Stimulated activated CD8-positive, alpha-beta memory T cell treated with anti-CD3 and anti-CD28 coated beads, Interleukin-12 subunit alpha, Interleukin-12 subunit beta, amount 100 ng/mL, for 24 hours (primary cell): ENCODE data around the gene LETM1.
"Not testable (repeated sequence)": the region's sequence is repeated elsewhere in the genome, so short reads cannot be mapped to it uniquely, and the experiment has no call there.

ENCODE experiments used
- DNase-seq: peaks from one replicate; pipeline ENCODE4 v3.0.0-alpha.2; 2020; ENCODE audit errors: extremely low read depth

Gene LETM1

GRCh38 chr4:1851575-1852410 is 4.2 kb downstream of the LETM1 start:
- DNase-seq, result no peak

GRCh38 chr4:1851160-1851559 is 4.8 kb downstream of the LETM1 start:
- no peak for DNase-seq

GRCh38 chr4:1850276-1850675 is 5.7 kb downstream of the LETM1 start:
- DNase-seq, result no peak

- DNase-seq, result no peak
Observed at GRCh38 chr4:1846580-1846979, 9.4 kb downstream of the LETM1 start.

- DNase-seq, result not testable (repeated sequence)
Observed at GRCh38 chr4:1844618-1845017, 11.3 kb downstream of the LETM1 start.

GRCh38 chr4:1843852-1844251 is 12.1 kb downstream of the LETM1 start:
- DNase-seq, result no peak

- DNase-seq, result no peak
Observed at GRCh38 chr4:1842993-1843448, 12.9 kb downstream of the LETM1 start.

- no peak for DNase-seq
Observed at GRCh38 chr4:1842339-1842895, 13.5 kb downstream of the LETM1 start.

GRCh38 chr4:1841887-1842210 is 14.1 kb downstream of the LETM1 start:
- DNase-seq, result no peak

GRCh38 chr4:1841201-1841886 is 14.6 kb downstream of the LETM1 start:
- DNase-seq, result no peak

- no peak for DNase-seq
Observed at GRCh38 chr4:1839282-1839681, 16.7 kb downstream of the LETM1 start.

- no peak for DNase-seq
Observed at GRCh38 chr4:1837069-1837468, 18.9 kb downstream of the LETM1 start.

- no peak for DNase-seq
Observed at GRCh38 chr4:1836650-1837049, 19.3 kb downstream of the LETM1 start.

GRCh38 chr4:1835836-1836235 is 20.1 kb downstream of the LETM1 start:
- not testable (repeated sequence) for DNase-seq

- DNase-seq, result no peak
Observed at GRCh38 chr4:1834047-1834775, 21.7 kb downstream of the LETM1 start.

- DNase-seq, result no peak
Observed at GRCh38 chr4:1833307-1834046, 22.5 kb downstream of the LETM1 start.

GRCh38 chr4:1832690-1833089 is 23.3 kb downstream of the LETM1 start:
- DNase-seq, result no peak

- no peak for DNase-seq
Observed at GRCh38 chr4:1831331-1831730, 24.6 kb downstream of the LETM1 start.

GRCh38 chr4:1830642-1831228 is 25.2 kb downstream of the LETM1 start:
- no peak for DNase-seq

GRCh38 chr4:1830234-1830633 is 25.7 kb downstream of the LETM1 start:
- DNase-seq, result no peak
